Panc1 (cell line): Measurements from ENCODE around the gene U2SURP. TPM values are rescaled to one million over a fixed set of nuclear protein-coding genes. Genes with fewer than 3 reads are reported as not detected.

Experiments used
- ATAC-seq: fragments of 200-7000 bp; cut with Tn5 transposase; 2 replicates; pipeline ENCODE4 v1.9.1; 2020; ENCODE audit warnings: mild to moderate bottlenecking, moderate library complexity
- BruUV-seq: library from RNA; stranded (reverse); fragments of 400-500 nt; replicated peaks from 2 replicates; lab custom pipeline; 2021; lab: Mats Ljungman, UMichigan
- CTCF ChIA-PET: fragments of 300-600 bp; sonication (Branson Sonifier 250); formaldehyde crosslinking; loops from one replicate; lab custom pipeline; 2022; ENCODE audit warnings: antibody characterized with exemption; lab: Charles Lee
- POLR2A ChIA-PET: fragments of 300-600 bp; sonication (Branson Sonifier 250); formaldehyde crosslinking; loops from one replicate; lab custom pipeline; 2022; ENCODE audit warnings: antibody characterized with exemption; lab: Charles Lee
- DNase-seq: peaks from one replicate; pipeline ENCODE4 v3.0.0-alpha.2; 2010; ENCODE audit warnings: low read depth, low spot score
- H3K27ac ChIP-seq: 2 replicates; pipeline ENCODE4 v1.5.1; 2011; ENCODE audit warnings: mild to moderate bottlenecking, low read length, inconsistent platforms
- H3K27me3 ChIP-seq: fragments of 200-500 bp; sonication (Bioruptor generic); 2 replicates; pipeline ENCODE4 v1.6.0; 2014; ENCODE audit warnings: low read length, inconsistent platforms; ENCODE audit not compliant: control insufficient read depth, insufficient read depth
- H3K36me3 ChIP-seq: fragments of 200-500 bp; sonication (Bioruptor generic); 2 replicates; pipeline ENCODE4 v1.5.1; 2014; ENCODE audit warnings: inconsistent platforms, mild to moderate bottlenecking, low read length, moderate library complexity; ENCODE audit not compliant: control insufficient read depth, insufficient read depth
- H3K4me1 ChIP-seq: 2 replicates; pipeline ENCODE4 v1.5.1; 2011; ENCODE audit warnings: inconsistent platforms, mild to moderate bottlenecking, low read length, moderate library complexity; ENCODE audit not compliant: control insufficient read depth, insufficient read depth
- H3K4me3 ChIP-seq, 2 experiments: 2 replicates each; pipeline ENCODE4 v1.5.1; 2011 to 2012; ENCODE audit warnings: low read depth in 2 of 2, low read length in 2 of 2, mild to moderate bottlenecking in 2 of 2, inconsistent platforms in 1 of 2, moderate library complexity in 1 of 2
- H3K9me3 ChIP-seq: fragments of 200-500 bp; sonication (Bioruptor generic); 2 replicates; pipeline ENCODE4 v1.5.1; 2014; ENCODE audit warnings: low read depth, mild to moderate bottlenecking, inconsistent platforms, low read length, moderate library complexity; ENCODE audit not compliant: control insufficient read depth, insufficient read depth
- CTCF ChIP-seq: fragments of 450-650 bp; IDR thresholded peaks from 2 replicates; pipeline ENCODE4 v1.5.1; 2017; ENCODE audit warnings: mild to moderate bottlenecking
- POLR2AphosphoS5 ChIP-seq: IDR thresholded peaks from 2 replicates; pipeline ENCODE4 v1.6.1; 2012; ENCODE audit warnings: mild to moderate bottlenecking, low read depth, low read length, moderate library complexity
- REST ChIP-seq, 2 experiments: IDR thresholded peaks; 2 replicates each; pipeline ENCODE4 v1.6.1; 2011 to 2012; ENCODE audit warnings: low read depth in 2 of 2, control low read depth in 1 of 2, low read length in 1 of 2, mild to moderate bottlenecking in 1 of 2, moderate library complexity in 1 of 2; ENCODE audit not compliant: insufficient read depth in 1 of 2
- SIN3A ChIP-seq: IDR thresholded peaks from 2 replicates; pipeline ENCODE4 v1.6.1; 2012; ENCODE audit warnings: low read depth, mild to moderate bottlenecking, low read length, moderate library complexity, borderline replicate concordance; ENCODE audit not compliant: insufficient read depth
- TCF7L2 ChIP-seq: IDR thresholded peaks from 2 replicates; pipeline ENCODE4 v1.6.1; 2011; ENCODE audit warnings: mild to moderate bottlenecking, low read depth, low read length, inconsistent platforms
- in situ Hi-C: cut with HindIII; loops from 2 replicates; pipeline ENCODE4 v1.10.0; 2016; ENCODE audit warnings: low sequenced_read_pairs, low pct_unique_long_range_greater_than_20kb
- intact Hi-C: fragments of 100-400 bp; cut with micrococcal nuclease; formaldehyde crosslinking; loops from one replicate; pipeline ENCODE4 v1.10.0; 2022; ENCODE audit not compliant: unreplicated experiment
- total RNA-seq: library from RNA; stranded (reverse); gene quantifications from one replicate; pipeline ENCODE4 v1.2.1, GENCODE V29; 2021; ENCODE audit not compliant: unreplicated experiment

Gene U2SURP
- total RNA-seq, 1 experiment from 2014 or later: 135 TPM

GRCh38 chr3:143083781-143084180, 82.4 kb downstream of the U2SURP start:
- H3K4me3 ChIP-seq: no peak overlapping the region
- POLR2A ChIA-PET: no interaction called here
- intact Hi-C loops (no loop called here), in situ Hi-C loops (no loop called here)
- H3K27ac ChIP-seq: no peak overlapping the region
- H3K4me1 ChIP-seq: no peaks in the 10 kb centered on the region
- no peaks in the 10 kb centered on the region for H3K36me3 ChIP-seq
- no TSS peak for BruUV-seq
- peaks cover 8% of the 10 kb centered on the region for H3K27me3 ChIP-seq
- ATAC-seq: no peak
- TF ChIP-seq REST (IDR thresholded peaks at IDR 0.05; ENCODE audit: insufficient read depth in 1 of 2, low read depth in 2 of 2, low read length in 1 of 2) (no peak), CTCF (no peak), TCF7L2 (no peak), SIN3A (no peak), POLR2AphosphoS5 (no peak)
- CTCF ChIA-PET: no interaction called here
- no peak for DNase-seq
- no peaks in the 10 kb centered on the region for H3K9me3 ChIP-seq

- DNase-seq: no peak
- peaks cover 7% of the 10 kb centered on the region for H3K27me3 ChIP-seq
- BruUV-seq: no TSS peak
- ChIA-PET CTCF (no interaction called here), POLR2A (no interaction called here)
- no peak overlapping the region for H3K4me3 ChIP-seq
- no peak; the same call in 1 of the 2 replicates for ATAC-seq
- no peaks in the 10 kb centered on the region for H3K36me3 ChIP-seq
- in situ Hi-C loops: no loop called here
- intact Hi-C loops: no loop called here
- TF ChIP-seq POLR2AphosphoS5: no peak
- no peak for TF ChIP-seq REST (IDR thresholded peaks at IDR 0.05; ENCODE audit: insufficient read depth in 1 of 2, low read depth in 2 of 2, low read length in 1 of 2)
- no peak for TF ChIP-seq SIN3A
- TF ChIP-seq TCF7L2: no peak
- TF ChIP-seq CTCF: no peak
- no peak overlapping the region for H3K27ac ChIP-seq
- no peaks in the 10 kb centered on the region for H3K9me3 ChIP-seq
- no peaks in the 10 kb centered on the region for H3K4me1 ChIP-seq
Measured at GRCh38 chr3:143084856-143085731, 83.7 kb downstream of the U2SURP start.
